Effector memory CD4-positive, alpha-beta T cell (primary cell): ENCODE measurements around the gene OR2AG2.

Source experiments
- DNase-seq, 3 donors: peaks; one replicate each; pipeline ENCODE4 v3.0.0-alpha.2; 2020
- H3K27ac ChIP-seq: 2 replicates; pipeline ENCODE4 v1.7.0; 2013; ENCODE audit warnings: mild to moderate bottlenecking, low read length, moderate library complexity; ENCODE audit not compliant: insufficient read depth, poor library complexity, severe bottlenecking
- H3K27me3 ChIP-seq: replicated peaks from 2 replicates; pipeline ENCODE4 v1.7.0; 2013; ENCODE audit warnings: mild to moderate bottlenecking, low read length; ENCODE audit not compliant: insufficient read depth, control insufficient read depth, poor library complexity, severe bottlenecking
- H3K36me3 ChIP-seq: 2 replicates; pipeline ENCODE4 v1.7.0; 2013; ENCODE audit warnings: mild to moderate bottlenecking, low read length, moderate library complexity; ENCODE audit not compliant: control insufficient read depth, insufficient read depth
- H3K4me1 ChIP-seq: 2 replicates; pipeline ENCODE4 v1.7.0; 2013; ENCODE audit warnings: low read length, mild to moderate bottlenecking; ENCODE audit not compliant: control insufficient read depth, insufficient read depth, poor library complexity, severe bottlenecking
- H3K4me3 ChIP-seq: 2 replicates; pipeline ENCODE4 v1.7.0; 2013; ENCODE audit warnings: low read length, low read depth, mild to moderate bottlenecking; ENCODE audit not compliant: insufficient read depth, poor library complexity, severe bottlenecking
- H3K9me3 ChIP-seq: 2 replicates; pipeline ENCODE4 v1.7.0; 2013; ENCODE audit warnings: mild to moderate bottlenecking, low read length, moderate library complexity; ENCODE audit not compliant: control insufficient read depth

Gene OR2AG2

DNA sequence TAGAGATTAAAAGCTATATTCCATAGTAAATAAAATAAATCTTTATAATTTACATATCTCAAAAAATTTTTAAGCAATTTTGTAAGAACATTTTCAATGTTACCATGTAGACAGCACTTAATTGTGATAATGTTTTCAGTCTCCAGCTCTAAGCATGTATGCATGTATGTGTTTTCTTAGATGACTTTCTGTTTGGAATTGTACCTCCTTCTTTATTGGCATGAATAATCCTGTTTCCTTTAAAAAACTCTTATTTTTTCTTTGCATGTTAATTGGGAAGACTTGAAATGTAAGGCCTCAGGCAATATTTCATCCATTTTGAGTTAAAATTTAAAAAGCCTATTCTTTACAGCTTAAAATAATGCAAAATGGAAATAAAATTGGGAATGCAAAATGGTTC is 9.1 kb upstream of the OR2AG2 start:
- H3K27ac ChIP-seq = no peak overlapping the region
- no peaks in the 10 kb centered on the region for H3K36me3 ChIP-seq
- H3K4me1 ChIP-seq = no peaks in the 10 kb centered on the region
- DNase-seq = no peak
- no peaks in the 10 kb centered on the region for H3K27me3 ChIP-seq
- no peaks in the 10 kb centered on the region for H3K9me3 ChIP-seq
- H3K4me3 ChIP-seq = no peak overlapping the region

GRCh38 chr11:6778518-6778917 is 6.7 kb upstream of the OR2AG2 start:
- Histone ChIP-seq H3K4me3 (no peak overlapping the region), H3K4me1 (no peaks in the 10 kb centered on the region), H3K9me3 (no peaks in the 10 kb centered on the region), H3K36me3 (no peaks in the 10 kb centered on the region), H3K27me3 (no peaks in the 10 kb centered on the region), H3K27ac (no peak overlapping the region)
- no peak for DNase-seq

- Histone ChIP-seq H3K27me3 (no peaks in the 10 kb centered on the region), H3K36me3 (no peaks in the 10 kb centered on the region), H3K4me3 (no peak overlapping the region), H3K9me3 (no peaks in the 10 kb centered on the region), H3K4me1 (no peaks in the 10 kb centered on the region), H3K27ac (no peak overlapping the region)
- peak; percentile 16 to 30 (median 29) for DNase-seq
Observed at GRCh38 chr11:6757373-6757967, 14.3 kb downstream of the OR2AG2 start.

DNA sequence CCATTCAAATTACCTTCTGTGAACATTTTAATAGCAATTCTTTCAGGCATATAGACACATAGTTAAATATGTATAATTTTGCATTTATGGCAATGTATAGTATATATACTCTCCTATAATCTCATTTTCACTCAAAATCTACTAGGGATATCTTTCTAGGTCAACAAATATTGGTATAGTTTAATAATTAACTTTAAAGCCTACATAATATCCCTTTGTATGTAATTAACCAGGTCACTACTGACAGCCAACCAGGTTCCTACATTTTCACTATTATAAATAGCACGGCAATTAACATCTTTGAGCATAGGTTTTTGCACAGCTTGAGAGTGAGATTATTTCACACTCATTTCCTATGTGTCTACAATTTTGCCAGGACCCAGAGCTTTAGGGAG is 15.8 kb downstream of the OR2AG2 start:
- no peaks in the 10 kb centered on the region for H3K4me1 ChIP-seq
- no peaks in the 10 kb centered on the region for H3K9me3 ChIP-seq
- H3K36me3 ChIP-seq = no peaks in the 10 kb centered on the region
- H3K4me3 ChIP-seq = no peak overlapping the region
- no peaks in the 10 kb centered on the region for H3K27me3 ChIP-seq
- DNase-seq = no peak
- H3K27ac ChIP-seq = no peak overlapping the region

DNA sequence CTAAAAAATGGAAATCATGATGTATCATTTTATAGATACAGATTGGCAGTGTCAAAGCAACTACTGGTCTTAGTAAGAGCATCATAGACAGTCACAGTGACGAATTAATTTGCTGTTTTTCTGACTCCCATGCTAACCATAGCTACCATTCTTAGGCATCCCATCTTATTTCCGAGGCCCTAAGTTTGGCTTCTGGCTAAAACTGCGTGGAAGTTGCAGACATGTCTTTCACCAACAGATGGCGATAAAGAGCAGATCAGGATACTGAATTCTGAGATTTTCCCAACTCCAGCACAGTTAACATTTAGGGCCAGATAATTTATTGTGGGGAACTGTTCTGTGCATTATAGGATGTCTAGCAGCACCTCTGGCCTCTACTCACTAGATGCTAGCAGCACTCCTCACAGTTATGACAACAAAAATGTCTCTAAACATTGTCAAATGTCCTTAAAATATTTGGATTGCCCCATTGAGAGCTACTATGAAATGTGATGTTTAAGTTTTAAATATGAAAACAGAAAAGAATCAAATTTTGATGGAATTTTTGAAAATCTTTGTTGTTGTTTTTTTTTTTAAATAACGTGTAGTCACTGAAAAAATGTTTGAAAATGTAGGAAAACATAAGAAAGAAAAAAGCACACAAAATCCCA is 16.3 kb downstream of the OR2AG2 start:
- H3K27ac ChIP-seq = no peak overlapping the region
- H3K27me3 ChIP-seq = no peaks in the 10 kb centered on the region
- no peak overlapping the region for H3K4me3 ChIP-seq
- peak in 1 of 3 donors; percentile 34 for DNase-seq
- H3K9me3 ChIP-seq = no peaks in the 10 kb centered on the region
- no peaks in the 10 kb centered on the region for H3K36me3 ChIP-seq
- no peaks in the 10 kb centered on the region for H3K4me1 ChIP-seq

- no peak for DNase-seq
- no peaks in the 10 kb centered on the region for H3K9me3 ChIP-seq
Observed at GRCh38 chr11:6747097-6747668, 24.6 kb downstream of the OR2AG2 start.

GRCh38 chr11:6746626-6747025 is 25.1 kb downstream of the OR2AG2 start:
- peak overlapping the region; percentile 69 for H3K4me3 ChIP-seq
- H3K27me3 ChIP-seq = no peaks in the 10 kb centered on the region
- H3K4me1 ChIP-seq = peaks cover 26% of the 10 kb centered on the region
- H3K9me3 ChIP-seq = no peaks in the 10 kb centered on the region
- H3K27ac ChIP-seq = peak overlapping the region; percentile 79
- no peaks in the 10 kb centered on the region for H3K36me3 ChIP-seq
- DNase-seq = no peak

More at GRCh38 chr11:6747097-6747668, 24.6 kb downstream of the OR2AG2 start:
- H3K27ac ChIP-seq = peak overlapping the region; percentile 79
- no peaks in the 10 kb centered on the region for H3K27me3 ChIP-seq
- no peaks in the 10 kb centered on the region for H3K36me3 ChIP-seq
- peak overlapping the region; percentile 69 for H3K4me3 ChIP-seq
- H3K4me1 ChIP-seq = peaks cover 26% of the 10 kb centered on the region

- DNase-seq = peak; percentile 14 to 28 (median 20)
- no peaks in the 10 kb centered on the region for H3K36me3 ChIP-seq
- peak overlapping the region; percentile 79 for H3K27ac ChIP-seq
- H3K4me3 ChIP-seq = peak overlapping the region; percentile 69
- no peaks in the 10 kb centered on the region for H3K9me3 ChIP-seq
- no peaks in the 10 kb centered on the region for H3K27me3 ChIP-seq
- peaks cover 26% of the 10 kb centered on the region for H3K4me1 ChIP-seq
Observed at GRCh38 chr11:6746086-6746618, 25.6 kb downstream of the OR2AG2 start.

DNA sequence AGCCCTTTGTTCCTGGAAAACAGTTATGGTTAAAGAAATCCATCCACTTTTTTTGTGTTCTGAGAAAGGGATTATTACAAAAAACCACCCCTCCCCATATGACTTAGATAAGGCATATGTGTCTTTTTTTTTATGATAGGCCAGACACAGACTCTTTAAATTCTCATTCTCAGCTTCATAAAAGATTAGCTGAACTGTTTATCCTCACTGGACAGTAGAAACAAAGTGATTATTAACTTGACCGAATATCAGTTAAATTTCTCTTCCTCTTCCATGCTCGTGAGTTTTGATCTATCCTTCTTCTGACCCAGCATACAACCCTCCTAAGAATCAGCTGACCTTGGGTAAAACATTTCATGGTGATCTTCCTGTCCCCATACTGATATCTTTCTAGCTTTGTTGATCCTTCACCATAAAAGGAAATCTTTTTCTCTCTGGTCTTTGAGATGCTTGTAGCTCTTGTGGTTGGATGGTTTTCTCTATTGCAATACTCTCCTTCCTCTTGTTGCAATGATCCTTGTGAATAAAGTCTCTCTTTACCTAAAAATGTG is 26.2 kb downstream of the OR2AG2 start:
- DNase-seq = no peak
- H3K4me1 ChIP-seq = peaks cover 26% of the 10 kb centered on the region

DNA sequence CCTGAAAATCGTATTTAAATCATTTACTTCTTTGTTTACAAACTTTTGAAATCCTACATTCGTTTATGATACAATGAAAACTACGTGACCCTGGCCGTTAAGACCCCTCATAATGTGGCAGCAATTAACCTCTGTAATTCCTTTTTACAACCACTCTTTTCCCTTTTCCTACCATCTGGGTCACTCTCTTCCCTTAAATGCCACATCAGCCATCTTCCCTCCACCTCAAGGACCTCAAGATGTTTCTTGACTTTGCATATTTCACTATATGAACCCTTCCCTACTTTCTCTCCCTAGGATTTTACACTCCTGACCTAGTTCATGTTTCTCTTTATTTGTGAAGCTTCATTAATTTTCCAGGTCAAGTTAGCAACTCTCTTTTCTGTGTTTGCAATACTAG is 26.8 kb downstream of the OR2AG2 start:
- Histone ChIP-seq H3K9me3 (no peaks in the 10 kb centered on the region), H3K4me3 (peak overlapping the region; percentile 69), H3K27me3 (no peaks in the 10 kb centered on the region), H3K27ac (peak overlapping the region; percentile 79), H3K36me3 (no peaks in the 10 kb centered on the region), H3K4me1 (peaks cover 26% of the 10 kb centered on the region)
- DNase-seq = no peak

More for the DNA sequence above, 26.2 kb downstream of the OR2AG2 start:
- Histone ChIP-seq H3K4me3 (peak overlapping the region; percentile 69), H3K27me3 (no peaks in the 10 kb centered on the region), H3K9me3 (no peaks in the 10 kb centered on the region), H3K27ac (peak overlapping the region; percentile 79), H3K36me3 (no peaks in the 10 kb centered on the region)
